OCI-LY7 (cell line): Measurements from ENCODE around the gene GLIS2. TPM values are rescaled to one million over a fixed set of nuclear protein-coding genes. Genes with fewer than 3 reads are reported as not detected.

Experiments
- BruUV-seq: library from RNA; stranded (reverse); fragments of 400-500 nt; replicated peaks from 2 replicates; lab custom pipeline; 2021; lab: Mats Ljungman, UMichigan
- CTCF ChIA-PET: fragments of 300-600 bp; sonication (Branson Sonifier 250); formaldehyde crosslinking; loops from one replicate; lab custom pipeline; 2022; ENCODE audit warnings: antibody characterized with exemption; ENCODE audit not compliant: unreplicated experiment; lab: Charles Lee
- POLR2A ChIA-PET: fragments of 300-600 bp; sonication (Branson Sonifier 250); formaldehyde crosslinking; loops from one replicate; lab custom pipeline; 2022; ENCODE audit warnings: antibody characterized with exemption; lab: Charles Lee
- DNase-seq: peaks from one replicate; pipeline ENCODE4 v3.0.0-alpha.2; 2015; ENCODE audit warnings: low spot score
- H2AFZ ChIP-seq: fragments of 200-600 bp; sonication (generic), shearing (Covaris generic); 2 replicates; pipeline ENCODE4 v1.6.1; 2014; ENCODE audit warnings: mild to moderate bottlenecking, antibody characterized with exemption, low read length, moderate library complexity
- H3K27ac ChIP-seq: fragments of 200-600 bp; sonication (generic); 2 replicates; pipeline ENCODE4 v1.5.1; 2014; ENCODE audit warnings: mixed run types, low read depth, mild to moderate bottlenecking, moderate library complexity, low read length, inconsistent platforms; ENCODE audit not compliant: poor library complexity, severe bottlenecking
- H3K36me3 ChIP-seq: fragments of 200-600 bp; sonication (generic); 2 replicates; pipeline ENCODE4 v1.6.1; 2014; ENCODE audit warnings: mild to moderate bottlenecking, antibody characterized with exemption, low read length, moderate library complexity, mixed read lengths; ENCODE audit not compliant: insufficient read depth
- H3K4me1 ChIP-seq: fragments of 200-600 bp; sonication (generic); 2 replicates; pipeline ENCODE4 v1.5.1; 2014; ENCODE audit warnings: mild to moderate bottlenecking, low read length; ENCODE audit not compliant: insufficient read depth, poor library complexity, severe bottlenecking
- H3K4me2 ChIP-seq: fragments of 200-600 bp; sonication (generic); 2 replicates; pipeline ENCODE4 v1.6.1; 2014; ENCODE audit warnings: mild to moderate bottlenecking, low read length
- H3K4me3 ChIP-seq: fragments of 200-600 bp; sonication (generic); 2 replicates; pipeline ENCODE4 v1.5.1; 2014; ENCODE audit warnings: mild to moderate bottlenecking, low read depth, low read length; ENCODE audit not compliant: poor library complexity, severe bottlenecking
- H3K79me2 ChIP-seq: fragments of 200-600 bp; sonication (generic); 2 replicates; pipeline ENCODE4 v1.6.1; 2016; ENCODE audit warnings: low read depth, mild to moderate bottlenecking, low read length, moderate library complexity, mixed read lengths; ENCODE audit not compliant: insufficient read depth
- H3K9me2 ChIP-seq: fragments of 200-600 bp; sonication (generic); 2 replicates; pipeline ENCODE4 v1.6.1; 2016; ENCODE audit warnings: mild to moderate bottlenecking, low read length, mixed read lengths; ENCODE audit not compliant: insufficient read depth
- H3K9me3 ChIP-seq: fragments of 200-600 bp; sonication (generic); 2 replicates; pipeline ENCODE4 v1.6.1; 2014; ENCODE audit warnings: mild to moderate bottlenecking, mixed run types, low read length, mixed read lengths
- H4K20me1 ChIP-seq: fragments of 200-600 bp; sonication (generic); 2 replicates; pipeline ENCODE4 v1.6.1; 2014; ENCODE audit warnings: mild to moderate bottlenecking, antibody characterized with exemption, low read length, moderate library complexity, mixed read lengths; ENCODE audit not compliant: insufficient read depth
- CTCF ChIP-seq: fragments of 200-600 bp; sonication (generic); conservative IDR thresholded peaks from 2 replicates; pipeline ENCODE4 v1.5.1; 2014; ENCODE audit warnings: mild to moderate bottlenecking, antibody characterized with exemption, low read length, moderate library complexity, mixed read lengths
- EZH2phosphoT487 ChIP-seq: fragments of 200-600 bp; sonication (generic); IDR thresholded peaks from 2 replicates; pipeline ENCODE4 v1.6.1; 2018; ENCODE audit warnings: low read depth, borderline replicate concordance, mild to moderate bottlenecking, mixed run types, antibody characterized with exemption, low read length, moderate library complexity, mixed read lengths
- intact Hi-C: fragments of 100-400 bp; cut with micrococcal nuclease; formaldehyde crosslinking; loops from one replicate; pipeline ENCODE4 v1.10.0; 2022; ENCODE audit not compliant: unreplicated experiment
- total RNA-seq, 2 experiments: library from RNA; depleted of rRNA in 1 of 2; stranded (reverse); fragments of >200 nt in 1 of 2; shearing (Covaris generic) in 1 of 2; gene quantifications; 2 replicates each; pipeline ENCODE4 v1.2.3, GENCODE V29; 2014 to 2022

Gene GLIS2
- total RNA-seq, 2 experiments from 2014 or later, result 0.08 TPM; not detected in 1

GRCh38 chr16:4385066-4385788, 69.4 kb downstream of the GLIS2 start:
- CTCF ChIA-PET, result no interaction called here
- no peaks in the 10 kb centered on the region for H4K20me1 ChIP-seq

GRCh38 chr16:4385789-4386450, 70.1 kb downstream of the GLIS2 start:
- Histone ChIP-seq H3K36me3 (peaks cover 40% of the 10 kb centered on the region; the same call in 1 of the 2 replicates), H3K4me1 (no peaks in the 10 kb centered on the region), H3K9me2 (no peaks in the 10 kb centered on the region), H4K20me1 (no peaks in the 10 kb centered on the region), H3K9me3 (no peaks in the 10 kb centered on the region), H3K4me2 (no peak overlapping the region), H3K79me2 (no peaks in the 10 kb centered on the region), H3K4me3 (no peak overlapping the region), H3K27ac (no peak overlapping the region), H2AFZ (no peak overlapping the region)
- DNase-seq, result no peak
- BruUV-seq, result no TSS peak
- CTCF ChIA-PET, result no interaction called here
- intact Hi-C loops, result no loop called here
- POLR2A ChIA-PET, result no interaction called here
- no peak for TF ChIP-seq CTCF
- TF ChIP-seq EZH2phosphoT487, result no peak

More at GRCh38 chr16:4385066-4385788, 69.4 kb downstream of the GLIS2 start:
- Histone ChIP-seq H3K36me3 (peaks cover 35% of the 10 kb centered on the region; the same call in 1 of the 2 replicates), H3K27ac (no peak overlapping the region), H3K4me1 (no peaks in the 10 kb centered on the region), H3K4me2 (no peak overlapping the region), H2AFZ (no peak overlapping the region), H3K9me2 (no peaks in the 10 kb centered on the region), H3K9me3 (no peaks in the 10 kb centered on the region), H3K4me3 (no peak overlapping the region), H3K79me2 (no peaks in the 10 kb centered on the region)
- TF ChIP-seq CTCF, result no peak
- no peak for TF ChIP-seq EZH2phosphoT487
- intact Hi-C loops, result no loop called here
- no peak for DNase-seq
- no TSS peak for BruUV-seq
- POLR2A ChIA-PET, result no interaction called here

- H3K9me2 ChIP-seq, result no peaks in the 10 kb centered on the region
- H4K20me1 ChIP-seq, result no peaks in the 10 kb centered on the region
- H3K4me1 ChIP-seq, result no peaks in the 10 kb centered on the region
- no peak overlapping the region for H3K4me3 ChIP-seq
- no peaks in the 10 kb centered on the region for H3K9me3 ChIP-seq
- POLR2A ChIA-PET, result no interaction called here
- no TSS peak for BruUV-seq
- no peak for TF ChIP-seq EZH2phosphoT487
- TF ChIP-seq CTCF, result no peak
- H3K27ac ChIP-seq, result no peak overlapping the region
- H3K4me2 ChIP-seq, result no peak overlapping the region
- H3K36me3 ChIP-seq, result peaks cover 42% of the 10 kb centered on the region; the same call in 1 of the 2 replicates
- H2AFZ ChIP-seq, result no peak overlapping the region
- H3K79me2 ChIP-seq, result no peaks in the 10 kb centered on the region
- intact Hi-C loops, result no loop called here
- CTCF ChIA-PET, result no interaction called here
- no peak for DNase-seq
Observed at GRCh38 chr16:4386451-4386805, 70.6 kb downstream of the GLIS2 start.
